SK-N-SH treated with all-trans-retinoic acid at 6 μM for 48 hours (cell line): ENCODE measurements around the gene DOHH.

ENCODE experiments used
- TOX ChIP-seq: fragments of 250-450 bp; sonication (Bioruptor Pico); IDR thresholded peaks from 2 replicates; pipeline ENCODE4 v1.8.0; 2021; ENCODE audit warnings: mild to moderate bottlenecking, moderate library complexity, borderline replicate concordance
- ZNF565 ChIP-seq: fragments of 450-650 bp; formaldehyde crosslinking; conservative IDR thresholded peaks from 2 replicates; pipeline ENCODE4 v1.5.0; 2020; ENCODE audit warnings: low read depth, mild to moderate bottlenecking, moderate library complexity

DNA sequence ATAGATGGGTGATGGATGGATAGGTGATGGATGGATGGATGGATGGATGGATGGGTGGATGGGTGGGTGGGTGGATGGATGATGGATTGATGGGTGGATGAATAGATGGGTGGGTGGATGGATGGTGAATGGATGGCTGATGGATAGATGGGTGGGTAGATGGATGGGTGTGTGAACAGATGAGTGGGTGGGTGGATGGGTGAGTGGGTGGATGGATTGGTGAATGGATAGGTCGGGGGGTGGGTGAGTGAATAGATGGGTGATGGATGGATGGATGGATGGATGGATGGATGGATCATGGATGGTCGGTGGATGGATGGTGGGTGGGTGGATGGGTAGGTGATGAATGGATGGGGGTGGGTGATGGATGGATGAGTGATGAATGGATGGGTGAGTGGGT lies 23.6 kb downstream of the DOHH start:
- TF ChIP-seq TOX (no peak), ZNF565 (CRISPR knock-in tag) (no peak)
